Loucy (cell line): ENCODE data around the gene LOXHD1.

ENCODE experiments used
- CTCF ChIP-seq: fragments of 200-600 bp; sonication (generic); conservative IDR thresholded peaks from 2 replicates; pipeline ENCODE4 v1.5.1; 2014; ENCODE audit warnings: mild to moderate bottlenecking, antibody characterized with exemption, low read length
- EZH2phosphoT487 ChIP-seq: fragments of 200-600 bp; IDR thresholded peaks from 2 replicates; pipeline ENCODE4 v1.6.1; 2018; ENCODE audit warnings: antibody characterized with exemption, mild to moderate bottlenecking, moderate library complexity, borderline replicate concordance

GRCh38 chr18:46630991-46631390, 26.0 kb downstream of the LOXHD1 start:
- no peak for TF ChIP-seq CTCF
- TF ChIP-seq EZH2phosphoT487: no peak
